Adipocyte (in vitro differentiated cells): ENCODE results near the gene ACBD4.

Source experiments
- DNase-seq: peaks from one replicate; pipeline ENCODE4 v3.0.0-alpha.2; 2015; ENCODE audit warnings: low read depth
- H3K27me3 ChIP-seq: replicated peaks from 2 replicates; pipeline ENCODE4 v1.7.0; 2013; ENCODE audit warnings: mild to moderate bottlenecking, low read length, moderate library complexity; ENCODE audit not compliant: control insufficient read depth, insufficient read depth
- H3K36me3 ChIP-seq: 2 replicates; pipeline ENCODE4 v1.7.0; 2013; ENCODE audit warnings: low read length, mild to moderate bottlenecking, moderate library complexity; ENCODE audit not compliant: control insufficient read depth, insufficient read depth, severe bottlenecking
- H3K4me1 ChIP-seq: 2 replicates; pipeline ENCODE4 v1.7.0; 2013; ENCODE audit warnings: mild to moderate bottlenecking, low read length, moderate library complexity; ENCODE audit not compliant: control insufficient read depth, insufficient read depth
- H3K4me3 ChIP-seq: 2 replicates; pipeline ENCODE4 v1.7.0; 2013; ENCODE audit warnings: mild to moderate bottlenecking, low read length, moderate library complexity
- H3K9ac ChIP-seq: 2 replicates; pipeline ENCODE4 v1.7.0; 2013; ENCODE audit warnings: mild to moderate bottlenecking, low read length, moderate library complexity
- H3K9me3 ChIP-seq: 2 replicates; pipeline ENCODE4 v1.7.0; 2013; ENCODE audit warnings: mild to moderate bottlenecking, low read length, moderate library complexity; ENCODE audit not compliant: control insufficient read depth

The ACBD4 gene

GRCh38 chr17:45168991-45169752 is 33.7 kb downstream of the ACBD4 start:
- Histone ChIP-seq H3K27me3 (no peaks in the 10 kb centered on the region), H3K4me3 (no peak overlapping the region), H3K4me1 (peaks cover 29% of the 10 kb centered on the region), H3K9ac (no peak overlapping the region), H3K9me3 (no peaks in the 10 kb centered on the region), H3K36me3 (peaks cover 3% of the 10 kb centered on the region)
- no peak for DNase-seq

- peaks cover 29% of the 10 kb centered on the region for H3K4me1 ChIP-seq
- H3K27me3 ChIP-seq: no peaks in the 10 kb centered on the region
- no peaks in the 10 kb centered on the region for H3K9me3 ChIP-seq
- H3K4me3 ChIP-seq: peak overlapping the region; percentile 78
- peak overlapping the region; percentile 81 for H3K9ac ChIP-seq
- no peak for DNase-seq
- H3K36me3 ChIP-seq: peaks cover 3% of the 10 kb centered on the region
Measured at GRCh38 chr17:45170280-45170930, 34.9 kb downstream of the ACBD4 start.

- DNase-seq: peak; percentile 90
- H3K4me3 ChIP-seq: peak overlapping the region; percentile 78
Measured at GRCh38 chr17:45170931-45171337, 35.4 kb downstream of the ACBD4 start.

GRCh38 chr17:45171338-45172231 is 36.1 kb downstream of the ACBD4 start:
- H3K36me3 ChIP-seq: peaks cover 3% of the 10 kb centered on the region
- peak overlapping the region; percentile 78 for H3K4me3 ChIP-seq
- peak; percentile 26 for DNase-seq
- H3K27me3 ChIP-seq: no peaks in the 10 kb centered on the region
- no peaks in the 10 kb centered on the region for H3K9me3 ChIP-seq
- peak overlapping the region; percentile 81 for H3K9ac ChIP-seq
- H3K4me1 ChIP-seq: peaks cover 38% of the 10 kb centered on the region

More at GRCh38 chr17:45170931-45171337, 35.4 kb downstream of the ACBD4 start:
- H3K9ac ChIP-seq: peak overlapping the region; percentile 81
- H3K4me1 ChIP-seq: peaks cover 32% of the 10 kb centered on the region
- peaks cover 3% of the 10 kb centered on the region for H3K36me3 ChIP-seq
- H3K9me3 ChIP-seq: no peaks in the 10 kb centered on the region
- H3K27me3 ChIP-seq: no peaks in the 10 kb centered on the region

- Histone ChIP-seq H3K9me3 (no peaks in the 10 kb centered on the region), H3K27me3 (no peaks in the 10 kb centered on the region), H3K4me3 (peak overlapping the region; percentile 78), H3K9ac (peak overlapping the region; percentile 81), H3K4me1 (peaks cover 38% of the 10 kb centered on the region), H3K36me3 (peaks cover 3% of the 10 kb centered on the region)
- DNase-seq: no peak
Measured at GRCh38 chr17:45172232-45172540, 36.7 kb downstream of the ACBD4 start.

GRCh38 chr17:45172541-45173286 is 37.2 kb downstream of the ACBD4 start:
- Histone ChIP-seq H3K9me3 (no peaks in the 10 kb centered on the region), H3K36me3 (peaks cover 3% of the 10 kb centered on the region), H3K9ac (peak overlapping the region; percentile 81), H3K27me3 (no peaks in the 10 kb centered on the region), H3K4me3 (peak overlapping the region; percentile 78), H3K4me1 (peaks cover 38% of the 10 kb centered on the region)
- peak; percentile 61 for DNase-seq

GRCh38 chr17:45175759-45176115 is 40.2 kb downstream of the ACBD4 start:
- no peak overlapping the region for H3K4me3 ChIP-seq
- no peaks in the 10 kb centered on the region for H3K27me3 ChIP-seq
- H3K36me3 ChIP-seq: no peaks in the 10 kb centered on the region
- no peak for DNase-seq
- peaks cover 32% of the 10 kb centered on the region for H3K4me1 ChIP-seq
- H3K9ac ChIP-seq: no peak overlapping the region
- no peaks in the 10 kb centered on the region for H3K9me3 ChIP-seq

- no peak overlapping the region for H3K4me3 ChIP-seq
- peaks cover 14% of the 10 kb centered on the region for H3K4me1 ChIP-seq
- H3K9me3 ChIP-seq: no peaks in the 10 kb centered on the region
- DNase-seq: no peak
- no peaks in the 10 kb centered on the region for H3K36me3 ChIP-seq
- no peak overlapping the region for H3K9ac ChIP-seq
- H3K27me3 ChIP-seq: no peaks in the 10 kb centered on the region
Measured at GRCh38 chr17:45177563-45177962, 42.1 kb downstream of the ACBD4 start.

GRCh38 chr17:45184144-45184543 is 48.7 kb downstream of the ACBD4 start:
- no peaks in the 10 kb centered on the region for H3K4me1 ChIP-seq
- no peaks in the 10 kb centered on the region for H3K36me3 ChIP-seq
- H3K9ac ChIP-seq: no peak overlapping the region
- no peak for DNase-seq
- H3K9me3 ChIP-seq: no peaks in the 10 kb centered on the region
- no peak overlapping the region for H3K4me3 ChIP-seq
- no peaks in the 10 kb centered on the region for H3K27me3 ChIP-seq

- Histone ChIP-seq H3K9ac (no peak overlapping the region), H3K36me3 (no peaks in the 10 kb centered on the region), H3K4me1 (no peaks in the 10 kb centered on the region), H3K9me3 (no peaks in the 10 kb centered on the region), H3K27me3 (no peaks in the 10 kb centered on the region), H3K4me3 (no peak overlapping the region)
- DNase-seq: no peak
Measured at GRCh38 chr17:45186801-45187354, 51.4 kb downstream of the ACBD4 start.
